CD4-positive, alpha-beta T cell (primary cell): Measurements from ENCODE around the gene TENM4. TPM values are rescaled to one million over a fixed set of nuclear protein-coding genes. Genes with fewer than 3 reads are reported as not detected.

ENCODE experiments used
- ATAC-seq: fragments of 200-7000 bp; cut with Tn5 transposase; one replicate; pipeline ENCODE4 v1.10.0; 2022; ENCODE audit warnings: mild to moderate bottlenecking; ENCODE audit not compliant: poor library complexity
- CTCF ChIA-PET: fragments of 350-600 bp; sonication (Branson Sonifier 250); formaldehyde crosslinking; loops from one replicate; lab custom pipeline; 2021; ENCODE audit warnings: antibody characterized with exemption, inconsistent platforms; lab: Charles Lee
- POLR2A ChIA-PET: fragments of 350-600 bp; sonication (Branson Sonifier 250); formaldehyde crosslinking; loops from one replicate; lab custom pipeline; 2021; ENCODE audit warnings: antibody characterized with exemption, inconsistent platforms; lab: Charles Lee
- DNase-seq, 14 experiments: peaks; one replicate each; pipeline ENCODE4 v3.0.0-alpha.2; 2013 to 2020; ENCODE audit warnings: mixed read lengths in 2 of 14
- H3K27ac ChIP-seq, 2 donors: one replicate each; pipeline versions ENCODE4 v1.5.1 to v1.7.0; 2013; ENCODE audit warnings: low read length in 2 of 2, low read depth in 1 of 2, mild to moderate bottlenecking in 1 of 2
- H3K27me3 ChIP-seq, 2 experiments: 1 replicate in 1 of 2; 2 replicates in 1 of 2; pipeline versions ENCODE4 v1.6.1 to v1.7.0; 2013; ENCODE audit warnings: low read length in 2 of 2, control low read depth in 1 of 2, mild to moderate bottlenecking in 1 of 2, moderate library complexity in 1 of 2; ENCODE audit not compliant: insufficient read depth in 2 of 2, control insufficient read depth in 1 of 2
- H3K36me3 ChIP-seq: one replicate; pipeline ENCODE4 v1.6.1; 2013; ENCODE audit warnings: low read length, control low read depth; ENCODE audit not compliant: insufficient read depth
- H3K4me1 ChIP-seq: one replicate; pipeline ENCODE4 v1.6.1; 2013; ENCODE audit warnings: low read length, control low read depth; ENCODE audit not compliant: insufficient read depth
- H3K4me3 ChIP-seq: one replicate; pipeline ENCODE4 v1.5.1; 2013; ENCODE audit warnings: mild to moderate bottlenecking, low read length, moderate library complexity
- H3K9me3 ChIP-seq, 2 experiments: 1 replicate in 1 of 2; 2 replicates in 1 of 2; pipeline versions ENCODE4 v1.6.1 to v1.7.0; 2013; ENCODE audit warnings: low read length in 2 of 2, mild to moderate bottlenecking in 2 of 2, control low read depth in 1 of 2, moderate library complexity in 1 of 2; ENCODE audit not compliant: control insufficient read depth in 1 of 2, insufficient read depth in 1 of 2
- H3K27ac Mint-ChIP-seq: one replicate; pipeline ENCODE4 v1.8.0; 2020; ENCODE audit warnings: mixed read lengths
- H3K27me3 Mint-ChIP-seq: one replicate; pipeline ENCODE4 v1.8.0; 2021; ENCODE audit warnings: mixed read lengths
- H3K36me3 Mint-ChIP-seq: one replicate; pipeline ENCODE4 v1.8.0; 2021; ENCODE audit warnings: low read depth, mixed read lengths
- H3K4me1 Mint-ChIP-seq: one replicate; pipeline ENCODE4 v1.8.0; 2021; ENCODE audit warnings: low read depth, mixed read lengths
- H3K4me3 Mint-ChIP-seq: one replicate; pipeline ENCODE4 v1.8.0; 2020; ENCODE audit warnings: mild to moderate bottlenecking, mixed read lengths
- H3K9me3 Mint-ChIP-seq: one replicate; pipeline ENCODE4 v1.8.0; 2020; ENCODE audit warnings: mixed read lengths
- CTCF ChIP-seq: fragments of 200-600 bp; IDR thresholded peaks from one replicate; pipeline ENCODE4 v1.8.0; 2022; ENCODE audit warnings: antibody characterized with exemption, mild to moderate bottlenecking
- intact Hi-C, 2 experiments: fragments of 100-400 bp; cut with DNase I in 1 of 2; cut with micrococcal nuclease in 1 of 2; formaldehyde crosslinking; loops; one replicate each; pipeline versions ENCODE4 v1.15.1 to v1.9.0; 2023 to 2025; cut with DNase I, micrococcal nuclease
- total RNA-seq, 174 experiments: library from RNA in 2 of 174; stranded (reverse) in 2 of 174; gene quantifications; one replicate each; pipeline ENCODE4 v1.2.3 and lab custom pipeline; 2021 to 2026

Gene TENM4
- total RNA-seq, 2 experiments from 2014 or later, result 0.22 to 0.31 TPM

- Mint-ChIP-seq H3K27ac (no peak overlapping the region), H3K36me3 (no peaks in the 10 kb centered on the region), H3K4me3 (no peak overlapping the region), H3K27me3 (peaks cover 3% of the 10 kb centered on the region), H3K4me1 (no peaks in the 10 kb centered on the region), H3K9me3 (peaks cover 5% of the 10 kb centered on the region)
- Histone ChIP-seq H3K27ac (no peak overlapping the region), H3K9me3 (peaks cover 3 to 14% of the 10 kb centered on the region in 2 experiments), H3K4me3 (no peak overlapping the region), H3K36me3 (no peaks in the 10 kb centered on the region), H3K27me3 (no peaks in the 10 kb centered on the region), H3K4me1 (no peaks in the 10 kb centered on the region)
- ChIA-PET POLR2A (no interaction called here), CTCF (no interaction called here)
- no peak for TF ChIP-seq CTCF
- intact Hi-C loops, result no loop called here
- ATAC-seq, result no peak
- no peak for DNase-seq
Observed at GRCh38 chr11:79007771-79008402, 432.9 kb downstream of the TENM4 start.

- ATAC-seq (no peak), DNase-seq (no peak)
- POLR2A ChIA-PET, result no interaction called here
- Histone ChIP-seq H3K27ac (no peak overlapping the region), H3K36me3 (no peaks in the 10 kb centered on the region), H3K27me3 (no peaks in the 10 kb centered on the region), H3K4me1 (no peaks in the 10 kb centered on the region), H3K9me3 (peaks cover 5 to 15% of the 10 kb centered on the region in 2 experiments), H3K4me3 (no peak overlapping the region)
- CTCF ChIA-PET, result no interaction called here
- no peak overlapping the region for H3K4me3 Mint-ChIP-seq
- no peaks in the 10 kb centered on the region for H3K27me3 Mint-ChIP-seq
- H3K36me3 Mint-ChIP-seq, result no peaks in the 10 kb centered on the region
- H3K4me1 Mint-ChIP-seq, result no peaks in the 10 kb centered on the region
- intact Hi-C loops, result no loop called here
- no peak overlapping the region for H3K27ac Mint-ChIP-seq
- H3K9me3 Mint-ChIP-seq, result peaks cover 5% of the 10 kb centered on the region
- TF ChIP-seq CTCF, result no peak
Observed at GRCh38 chr11:79006854-79007253, 434.0 kb downstream of the TENM4 start.

GRCh38 chr11:78996007-78996406, 444.8 kb downstream of the TENM4 start:
- no peak for ATAC-seq
- H3K36me3 ChIP-seq, result no peaks in the 10 kb centered on the region
- H3K4me3 Mint-ChIP-seq, result no peak overlapping the region
- H3K4me3 ChIP-seq, result no peak overlapping the region
- intact Hi-C loops, result no loop called here
- ChIA-PET CTCF (no interaction called here), POLR2A (no interaction called here)
- H3K27ac Mint-ChIP-seq, result no peak overlapping the region
- H3K4me1 Mint-ChIP-seq, result no peaks in the 10 kb centered on the region
- no peaks in the 10 kb centered on the region for H3K4me1 ChIP-seq
- H3K27ac ChIP-seq, result no peak overlapping the region
- peaks cover 16% of the 10 kb centered on the region for H3K27me3 Mint-ChIP-seq
- H3K9me3 ChIP-seq, result no peaks in the 10 kb centered on the region
- no peaks in the 10 kb centered on the region for H3K36me3 Mint-ChIP-seq
- no peak for TF ChIP-seq CTCF
- H3K27me3 ChIP-seq, result peaks cover 0 to 4% of the 10 kb centered on the region in 2 experiments
- DNase-seq, result no peak
- peaks cover 8% of the 10 kb centered on the region for H3K9me3 Mint-ChIP-seq
